Activated T-cell treated with anti-CD3 and anti-CD28 coated beads for 4 hours (primary cell): ENCODE data around the gene RBMS3.

Source experiments
- DNase-seq: peaks from one replicate; pipeline ENCODE4 v3.0.0-alpha.2; 2020

RBMS3 gene

DNA sequence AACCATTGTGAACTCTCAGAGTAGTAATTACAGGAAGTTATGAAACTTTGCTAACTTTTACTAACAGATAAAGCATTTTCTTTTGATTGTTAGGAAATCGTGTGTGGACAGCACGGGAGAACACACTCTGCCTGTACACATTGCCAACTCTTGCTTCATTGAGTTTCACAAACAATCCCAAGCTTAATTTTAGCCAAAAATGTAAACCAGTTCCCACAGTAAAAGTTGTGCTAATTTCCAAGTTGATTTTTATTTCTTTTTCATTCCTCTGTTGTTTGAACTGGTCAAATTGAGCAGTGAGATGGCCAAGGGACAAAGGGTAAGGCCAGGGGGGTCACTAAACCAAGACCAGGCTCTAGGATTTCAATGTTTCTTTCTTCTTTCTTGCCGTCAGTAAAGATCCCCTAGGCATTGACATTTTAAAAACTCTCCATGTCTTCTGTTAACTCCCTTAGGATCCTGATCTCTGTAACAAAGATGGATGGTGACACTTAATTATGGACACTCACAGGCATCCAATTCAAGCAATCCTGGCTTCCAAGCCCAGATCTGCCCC lies 414.9 kb downstream of the RBMS3 start:
- DNase-seq = no peak

DNA sequence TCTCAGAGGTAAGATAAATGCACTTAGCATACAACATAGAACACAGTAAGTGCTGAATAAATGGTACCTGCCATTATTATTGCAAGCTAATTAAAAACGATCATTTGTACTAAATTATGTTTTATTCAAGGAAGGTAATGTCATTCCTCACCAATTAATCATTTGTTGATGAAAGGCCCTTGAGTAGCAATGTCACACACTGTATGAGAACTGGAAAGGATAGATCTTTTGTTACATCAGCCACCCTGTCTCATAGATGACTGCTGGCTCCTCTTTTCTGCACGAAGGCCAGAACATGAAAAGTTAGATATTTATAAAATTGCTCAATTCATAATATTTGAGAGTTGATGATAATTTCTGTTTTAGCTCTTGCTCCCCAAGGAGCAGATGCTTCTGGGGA lies 415.4 kb downstream of the RBMS3 start:
- no peak for DNase-seq

DNA sequence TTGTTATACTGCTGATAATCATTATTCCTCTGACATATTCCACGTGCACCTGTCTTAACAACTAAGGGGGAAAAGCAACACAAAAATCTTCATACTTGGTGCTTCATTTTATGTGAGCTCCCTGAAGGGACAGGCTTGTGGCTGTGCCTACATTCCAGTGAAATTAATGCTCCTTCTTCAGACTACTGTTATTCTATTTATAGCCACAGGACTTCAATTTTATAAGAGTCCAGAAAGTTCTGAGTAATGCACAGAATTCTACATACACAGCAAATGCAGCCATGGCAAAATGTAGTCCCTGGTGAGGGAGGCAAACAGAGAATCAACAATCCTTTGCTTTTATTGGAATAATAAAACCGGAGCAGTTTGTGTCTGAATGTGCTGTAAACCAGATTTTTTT lies 417.1 kb downstream of the RBMS3 start:
- no peak for DNase-seq

DNA sequence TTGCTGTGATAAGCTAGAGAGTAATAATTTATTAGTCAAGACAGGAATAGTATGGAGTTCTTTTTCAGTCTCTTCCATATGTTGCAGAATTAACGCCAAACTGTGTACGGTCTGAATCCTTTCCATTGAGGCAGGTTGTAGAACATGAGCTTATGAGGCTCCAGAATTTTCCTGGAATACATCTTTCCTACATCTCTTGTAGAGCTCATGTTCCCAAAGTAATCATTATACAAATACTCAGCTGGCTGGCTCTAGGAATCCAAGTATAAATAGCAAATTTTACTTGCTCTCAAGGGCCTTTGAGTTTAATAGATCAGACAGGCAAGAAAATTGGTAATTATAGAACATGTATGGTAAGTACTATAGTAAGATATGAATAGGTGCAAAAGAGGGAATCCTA lies 419.4 kb downstream of the RBMS3 start:
- DNase-seq = no peak

DNA sequence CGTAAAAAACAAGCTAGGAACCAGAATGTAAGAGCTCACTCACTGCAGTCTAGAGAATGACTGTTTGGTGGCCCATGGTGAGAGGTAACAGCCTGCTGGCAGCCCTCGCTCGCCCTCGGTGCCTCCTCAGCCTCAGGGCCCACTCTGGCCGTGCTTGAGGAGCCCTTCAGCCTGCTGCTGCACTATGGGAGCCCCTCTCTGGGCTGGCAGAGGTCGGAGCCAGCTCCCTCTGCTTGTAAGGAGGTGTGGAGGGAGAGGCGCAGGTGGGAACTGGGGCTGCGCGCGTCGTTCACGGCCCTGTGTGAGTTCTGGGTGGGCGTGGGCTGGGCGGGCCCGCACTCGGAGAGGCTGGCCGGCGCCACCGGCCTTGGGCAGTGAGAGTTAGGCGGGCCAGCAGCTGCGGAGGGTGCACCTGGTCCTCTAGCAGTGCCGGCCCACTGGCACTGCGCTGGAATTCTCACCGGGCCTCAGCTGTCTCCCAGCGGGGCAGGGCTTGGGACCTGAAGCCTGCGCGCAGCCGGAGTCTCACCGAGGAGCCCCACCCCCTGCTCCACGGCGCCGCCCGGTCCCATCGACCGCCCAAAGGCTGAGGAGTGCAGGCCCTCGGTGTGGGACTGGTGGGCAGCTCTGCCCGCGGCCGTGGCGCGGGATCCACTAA lies 420.6 kb downstream of the RBMS3 start:
- no peak for DNase-seq

DNA sequence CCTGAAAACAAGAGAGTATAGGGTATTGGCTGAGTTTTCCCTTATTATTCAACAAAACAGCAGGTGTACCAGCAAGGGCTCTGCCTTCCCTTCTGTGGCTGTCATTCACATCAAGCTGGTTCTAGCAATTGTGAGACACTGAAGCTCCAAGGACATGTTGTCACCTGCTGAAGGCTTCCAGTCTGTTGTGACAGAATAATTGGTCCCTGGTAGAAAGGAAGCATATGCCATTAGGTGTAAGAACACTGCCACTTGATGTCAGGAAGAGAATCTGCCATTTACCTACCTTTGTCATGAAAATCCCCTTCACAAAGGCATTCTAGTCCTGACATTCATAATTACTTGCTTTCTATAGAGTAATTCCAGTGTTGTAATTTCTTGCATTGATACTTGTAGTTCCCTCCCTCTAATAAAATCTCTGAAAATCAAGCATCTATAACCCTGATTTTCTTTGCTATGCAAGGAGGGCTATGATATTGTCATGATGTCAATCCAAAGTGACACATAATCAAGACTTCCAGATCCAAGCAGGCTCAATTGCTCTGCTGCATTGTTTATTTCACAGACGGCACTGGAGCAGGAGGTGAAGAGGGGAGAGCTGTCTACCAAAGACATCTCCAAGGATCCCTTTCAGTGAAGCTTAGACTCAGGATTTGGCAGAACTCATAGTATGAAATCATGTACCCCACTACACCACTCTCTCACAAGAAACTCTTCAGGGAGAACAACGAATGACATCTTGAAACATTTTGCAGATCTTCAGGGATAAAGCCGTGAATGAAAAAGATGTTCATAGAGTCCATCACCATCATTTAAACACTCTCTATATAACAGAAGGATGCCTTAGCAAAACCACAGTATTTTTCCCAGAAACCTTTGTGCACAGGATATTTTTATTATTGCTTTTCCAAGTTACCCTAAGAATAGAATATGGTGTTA lies 425.3 kb downstream of the RBMS3 start:
- DNase-seq = no peak

DNA sequence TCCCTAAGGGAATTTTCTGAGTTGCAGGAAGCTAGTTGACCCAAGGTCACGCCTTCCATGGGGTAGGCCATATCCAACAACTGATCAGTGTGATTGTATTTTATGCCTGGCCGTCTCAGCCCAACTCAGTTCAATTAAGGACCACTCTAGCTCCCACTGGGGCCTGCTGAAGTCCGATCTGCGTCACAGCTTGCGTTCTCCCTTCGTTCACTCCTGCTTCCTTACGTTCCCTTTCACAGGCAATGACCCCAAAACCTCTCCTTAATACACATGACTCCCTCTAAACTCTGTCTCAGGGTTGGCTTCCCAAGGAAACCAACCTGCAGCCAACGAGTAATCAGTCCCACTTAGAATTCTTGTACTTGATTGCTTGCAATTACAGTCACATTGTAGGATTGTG lies 428.0 kb downstream of the RBMS3 start:
- no peak for DNase-seq

DNA sequence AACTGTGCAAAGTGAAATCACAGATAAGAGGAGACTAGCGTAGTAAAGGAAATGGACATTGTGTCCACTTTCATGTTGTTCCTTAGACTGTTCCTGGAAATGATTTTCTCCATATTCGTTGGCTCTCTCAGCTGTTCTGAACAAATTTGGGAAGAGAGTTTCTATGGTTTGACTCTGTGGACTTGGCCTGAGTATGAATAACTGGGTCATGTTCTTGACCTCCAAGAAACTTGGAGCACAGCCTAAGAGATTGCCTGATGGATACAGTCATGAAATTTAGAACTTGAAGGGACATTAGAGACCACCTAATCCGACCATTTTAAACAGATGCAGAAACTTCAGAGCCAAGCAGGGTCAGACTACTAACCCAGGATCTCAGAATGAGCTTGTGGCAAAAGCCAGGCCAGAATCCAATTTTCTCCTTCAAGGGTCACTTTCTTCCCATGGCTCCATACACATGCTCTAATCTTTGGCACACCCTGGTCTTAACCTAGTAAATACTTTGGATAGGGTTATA lies 430.4 kb downstream of the RBMS3 start:
- DNase-seq = no peak

DNA sequence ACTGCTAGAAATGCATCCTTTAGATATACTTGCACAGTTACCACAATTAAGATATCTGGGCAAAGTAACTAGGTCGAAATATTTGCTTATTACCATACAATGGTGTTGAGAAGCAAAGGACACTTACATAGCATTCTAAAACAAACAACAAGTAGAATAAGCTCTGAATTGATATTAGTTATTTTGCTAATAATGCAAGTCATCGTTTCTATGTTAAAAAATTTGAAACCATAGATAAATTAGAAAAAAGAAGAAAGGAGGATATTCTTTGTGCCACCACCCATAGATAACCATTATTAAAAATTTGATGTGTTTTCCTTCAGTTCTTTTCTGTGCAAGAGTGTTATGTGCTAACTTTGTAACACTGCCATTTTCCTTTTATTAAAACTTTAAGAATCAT lies 435.3 kb downstream of the RBMS3 start:
- no peak for DNase-seq

DNA sequence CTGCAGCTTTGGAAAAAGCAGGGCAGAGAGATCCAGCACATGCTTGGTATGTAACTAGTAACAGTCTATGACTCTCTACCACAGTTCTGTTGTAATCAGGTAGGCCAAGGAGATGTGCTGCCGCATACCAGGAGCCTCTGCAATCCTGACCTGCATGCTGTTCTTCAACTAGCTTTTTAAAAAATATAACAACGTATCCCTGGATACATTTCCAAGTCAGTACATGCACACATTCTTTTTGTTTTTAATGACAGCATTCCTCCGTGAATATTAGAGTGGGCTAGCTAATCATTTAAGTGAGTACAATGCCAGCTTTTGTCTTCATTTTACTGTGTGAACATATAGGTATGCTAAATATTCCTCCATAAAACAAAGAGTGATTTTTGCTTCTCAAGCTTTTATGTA lies 437.8 kb downstream of the RBMS3 start:
- DNase-seq = no peak

DNA sequence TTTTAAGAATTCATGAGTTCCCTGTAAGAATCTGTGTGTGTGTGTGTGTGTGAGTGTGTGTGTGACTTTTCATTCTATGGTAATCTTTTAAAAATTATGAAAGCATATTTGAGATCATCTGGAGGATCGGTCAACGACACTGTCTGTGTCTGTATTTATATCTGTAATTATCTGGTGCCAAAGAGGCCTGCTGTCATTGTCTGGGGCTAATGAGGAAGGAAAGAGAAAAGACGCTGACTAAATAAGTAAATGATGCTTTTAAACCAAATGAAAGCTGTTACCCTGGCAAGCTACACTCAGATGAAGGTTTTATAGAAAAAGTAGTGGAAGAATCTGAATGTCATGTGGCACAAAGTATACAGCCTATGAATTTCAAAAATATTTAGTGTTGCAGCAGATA lies 439.8 kb downstream of the RBMS3 start:
- DNase-seq = no peak

DNA sequence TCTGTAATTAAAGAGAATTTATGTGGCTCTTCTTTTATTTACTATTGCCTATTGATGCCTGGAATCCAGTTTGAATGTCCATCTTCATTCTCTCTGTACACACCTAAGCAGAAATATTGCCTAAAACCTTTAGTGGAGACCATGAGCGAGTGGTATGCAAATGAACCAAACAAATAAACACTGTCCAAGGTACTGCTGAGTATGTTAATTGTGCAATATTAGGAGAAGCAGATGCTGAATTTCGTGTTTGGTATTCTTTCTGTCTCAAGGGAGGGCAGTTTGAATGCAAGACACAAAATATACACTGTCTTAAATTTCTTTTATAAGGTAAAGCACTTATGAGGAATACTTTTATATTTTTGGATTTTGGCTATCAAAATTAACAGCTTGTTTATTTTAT lies 440.9 kb downstream of the RBMS3 start:
- DNase-seq = no peak

DNA sequence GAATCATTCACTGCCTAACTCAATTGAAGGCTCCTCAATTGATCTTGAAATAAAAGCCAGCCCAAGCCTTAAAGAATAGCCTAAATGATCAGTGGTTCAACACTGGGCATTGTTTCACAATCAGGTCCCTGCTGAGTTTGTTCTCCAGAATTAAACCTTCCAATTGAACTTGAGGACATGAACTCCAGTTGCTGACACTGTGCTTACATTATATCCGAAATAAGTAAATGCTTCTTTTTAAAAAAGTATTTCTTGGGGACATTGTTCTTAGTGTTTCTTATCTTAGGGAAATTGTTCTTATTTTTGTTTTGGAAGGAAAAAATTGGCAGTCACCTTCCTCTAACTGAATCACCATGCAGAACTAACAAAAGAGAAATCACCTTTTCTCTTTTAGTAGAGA lies 450.2 kb downstream of the RBMS3 start:
- DNase-seq = no peak

DNA sequence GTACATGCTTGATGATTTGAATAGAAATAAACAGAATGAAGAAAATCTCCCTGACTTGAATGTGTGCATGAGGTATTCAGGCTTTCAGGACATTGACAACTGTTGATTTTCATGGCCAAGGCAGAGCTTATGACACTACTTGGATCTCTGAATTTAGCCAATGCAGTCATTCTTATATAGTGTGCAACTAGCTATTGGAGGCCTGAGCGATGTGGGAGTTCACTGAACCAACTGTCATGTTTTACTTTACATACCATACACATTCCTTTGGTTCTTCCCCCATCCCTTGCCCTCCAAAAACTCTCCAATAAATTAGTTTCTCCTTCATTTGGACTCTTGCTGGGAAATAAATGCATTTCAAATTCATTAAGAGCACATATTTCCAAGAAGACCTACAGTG lies 460.4 kb downstream of the RBMS3 start:
- DNase-seq = no peak

DNA sequence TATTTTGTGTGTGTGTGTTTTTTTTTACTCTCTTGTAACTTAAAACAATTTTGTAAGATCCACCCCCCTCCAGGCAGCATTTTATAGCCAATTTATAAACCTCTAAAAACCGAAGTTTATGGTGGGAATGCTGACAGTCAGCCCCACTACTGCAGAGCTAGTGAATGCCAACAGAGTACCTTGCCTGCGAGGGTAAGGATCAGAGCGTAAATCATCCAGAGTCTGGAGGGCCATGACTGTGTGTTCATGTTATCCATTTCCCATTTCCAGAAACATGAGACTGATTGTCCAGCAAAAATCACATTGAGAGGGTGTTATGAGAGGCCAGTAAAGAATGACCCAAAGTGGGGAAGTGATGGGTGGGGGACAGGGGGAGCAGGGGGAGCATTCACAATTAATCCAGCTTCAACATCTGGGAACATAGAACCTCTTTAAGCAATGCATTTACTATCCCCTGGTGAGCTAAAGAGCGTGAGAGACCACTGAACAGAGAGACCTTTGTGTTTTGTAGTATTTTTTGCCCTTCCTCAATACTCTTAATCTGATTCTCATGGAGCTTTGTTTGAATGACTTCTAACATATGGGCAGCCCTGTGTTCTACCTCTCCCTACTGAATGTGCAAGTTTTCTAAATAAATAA lies 464.5 kb downstream of the RBMS3 start:
- DNase-seq = no peak

DNA sequence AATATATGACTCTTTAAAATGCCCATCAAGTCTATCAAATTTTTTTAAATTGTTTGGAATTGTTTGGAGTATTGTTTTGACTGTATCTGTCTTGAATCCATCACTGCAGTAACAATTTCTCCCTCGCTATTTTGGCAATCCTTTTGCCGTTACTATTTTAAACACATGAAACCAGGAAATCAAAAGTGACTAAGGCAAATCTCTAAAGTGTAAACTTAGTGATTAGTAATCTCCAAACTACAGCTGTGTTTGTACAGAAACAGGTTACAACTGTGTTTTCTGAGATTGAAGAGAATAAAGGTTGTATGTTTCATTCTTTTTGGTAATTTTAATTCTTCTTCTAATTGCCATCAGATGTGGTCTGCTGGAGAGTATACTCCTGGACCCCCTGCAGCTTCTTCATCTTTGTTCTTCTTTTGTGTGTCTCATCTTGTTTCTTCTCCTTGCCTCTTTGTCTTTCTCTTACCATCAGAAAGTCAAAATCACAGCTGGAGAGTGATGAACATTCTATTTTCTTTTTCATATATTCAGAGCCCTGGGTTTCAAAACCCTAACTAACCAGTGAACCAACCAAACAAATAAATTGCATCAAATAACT lies 465.4 kb downstream of the RBMS3 start:
- DNase-seq = no peak

DNA sequence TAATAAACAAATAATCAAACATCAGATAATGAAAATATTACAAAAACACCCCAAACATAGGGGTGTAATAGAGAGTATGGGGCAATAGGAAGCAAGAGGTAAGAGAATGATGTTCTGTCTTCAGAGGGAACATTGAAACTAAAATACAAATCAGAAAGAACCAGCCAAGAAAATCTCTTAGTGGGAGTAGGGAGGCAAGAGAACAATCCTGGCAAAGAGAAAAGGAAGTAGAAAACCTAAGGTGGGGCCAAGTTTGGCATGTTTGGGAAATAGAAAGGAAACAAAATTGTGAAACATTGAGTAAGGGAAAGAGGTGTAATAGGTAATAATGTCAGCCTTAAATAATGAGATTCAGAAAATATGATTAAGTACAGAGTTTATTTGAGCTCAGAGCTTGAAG lies 467.1 kb downstream of the RBMS3 start:
- DNase-seq = no peak

DNA sequence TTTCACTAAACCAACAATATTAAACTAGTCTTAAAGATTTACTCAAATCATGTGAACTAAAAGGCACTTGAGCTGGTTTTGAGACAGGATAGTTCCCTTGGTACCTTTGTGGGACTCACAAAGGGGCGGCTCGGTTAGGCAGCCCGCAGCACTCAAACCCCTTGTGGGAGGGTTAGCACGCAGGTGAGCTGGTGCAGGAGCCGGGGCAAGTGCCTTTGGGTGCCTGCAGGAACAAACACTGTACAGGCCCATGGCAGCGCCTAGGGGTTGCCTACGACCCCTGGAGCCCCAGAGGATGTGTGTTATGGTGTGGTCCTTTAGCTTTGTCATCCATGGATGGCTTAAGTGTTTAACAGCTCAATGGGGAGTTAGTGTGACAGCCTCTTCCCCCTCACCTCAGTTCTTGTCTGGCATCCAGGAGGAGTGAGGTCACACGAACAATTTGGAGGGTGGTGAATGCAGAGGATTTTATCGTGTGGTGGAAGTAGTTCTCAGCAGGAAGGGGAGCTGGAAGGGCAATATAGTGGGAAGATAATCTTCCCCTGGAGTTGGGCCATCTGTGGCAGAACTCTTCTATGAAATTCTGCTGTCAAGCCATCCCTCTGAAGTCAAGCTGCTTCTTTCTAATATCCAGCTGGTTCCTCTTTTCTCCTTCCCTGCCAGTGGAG lies 470.9 kb downstream of the RBMS3 start:
- DNase-seq = no peak

DNA sequence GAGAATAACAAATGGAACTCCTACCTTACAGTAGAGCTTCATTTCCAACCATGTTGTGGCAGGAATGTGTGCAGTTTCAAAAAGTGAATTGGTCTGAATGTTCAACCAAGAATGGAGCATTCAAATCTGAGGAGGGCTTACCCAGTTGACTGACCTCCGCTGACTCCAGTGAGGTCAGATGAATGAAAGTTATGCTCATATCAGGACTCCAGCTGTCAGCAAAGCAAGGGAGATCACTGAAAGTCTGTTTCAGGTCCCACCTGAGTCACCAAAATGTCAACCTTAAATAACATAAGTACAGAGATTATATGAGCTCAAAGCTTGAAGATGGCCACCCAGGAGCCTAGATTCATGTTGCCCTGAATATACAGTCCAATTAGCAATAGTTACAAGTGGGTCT lies 473.5 kb downstream of the RBMS3 start:
- DNase-seq = no peak

DNA sequence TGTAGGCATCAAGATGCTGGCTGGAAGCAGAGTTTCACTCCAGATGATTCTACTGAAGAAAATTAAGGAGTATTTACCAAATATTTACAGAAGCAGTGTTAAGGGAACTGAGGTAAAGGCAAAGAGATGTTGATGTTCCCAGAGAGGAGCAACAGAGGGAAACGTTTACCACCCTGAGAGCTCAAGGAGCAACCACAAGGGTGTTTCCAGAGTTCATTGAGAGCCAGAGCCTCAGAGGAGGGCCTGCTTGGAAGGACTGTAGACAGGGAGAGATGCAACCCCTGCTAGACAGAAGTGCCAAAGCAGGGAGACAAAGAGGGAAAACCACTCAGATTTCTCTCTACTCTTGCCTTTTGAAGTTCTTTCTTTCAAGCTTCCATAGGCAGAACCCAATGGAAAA lies 474.5 kb downstream of the RBMS3 start:
- no peak for DNase-seq

DNA sequence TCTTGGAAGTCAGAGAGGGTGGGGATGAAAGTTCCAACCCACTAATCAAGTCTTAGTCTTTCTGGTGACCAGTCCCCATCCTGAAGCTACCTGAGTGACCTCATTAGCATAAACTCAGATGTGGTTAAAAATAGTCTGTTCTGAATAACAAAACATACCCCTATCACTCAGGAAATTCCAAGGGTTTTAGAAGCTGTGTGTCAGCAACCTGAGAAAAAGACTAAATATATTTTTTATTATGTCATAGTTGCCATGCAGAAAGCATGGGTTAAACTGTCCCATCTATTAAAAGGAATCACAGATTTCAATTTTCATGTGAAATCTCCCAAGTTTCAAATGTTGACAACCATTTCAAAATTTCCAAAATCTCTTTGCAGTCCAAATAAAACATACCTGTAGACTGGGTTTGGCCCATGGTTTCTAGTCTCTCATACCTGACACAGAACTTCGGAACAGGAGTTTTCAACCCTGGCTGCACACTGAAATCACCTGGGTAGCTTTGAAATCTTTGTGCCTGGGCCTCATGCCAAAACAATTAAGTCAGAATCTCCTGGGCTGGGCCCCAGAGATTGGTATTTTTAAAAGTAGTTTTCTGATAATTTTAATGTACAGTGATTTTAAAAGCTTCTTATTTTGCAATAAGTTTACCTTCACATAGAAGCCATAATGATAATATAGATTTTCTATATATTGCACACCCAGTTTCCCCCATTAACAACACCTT lies 476.3 kb downstream of the RBMS3 start:
- no peak for DNase-seq

DNA sequence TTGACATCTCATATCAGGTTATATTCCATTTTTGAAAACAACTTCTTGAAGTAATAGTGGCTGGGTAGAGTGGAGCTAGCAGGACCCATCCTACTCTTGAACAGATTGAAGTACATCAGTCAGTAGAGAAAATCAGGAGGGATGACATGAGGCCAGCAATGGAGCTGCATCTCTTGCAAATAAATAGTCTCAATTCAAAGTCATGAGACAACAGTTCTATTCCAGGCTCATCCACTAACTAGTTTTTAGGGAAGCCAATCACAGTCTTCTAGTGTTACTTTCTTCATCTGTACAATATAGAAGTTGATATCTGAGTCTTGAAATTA lies 477.2 kb downstream of the RBMS3 start:
- DNase-seq = no peak
